ENCODE data around the gene SIK2.

SIK2 gene

DNA sequence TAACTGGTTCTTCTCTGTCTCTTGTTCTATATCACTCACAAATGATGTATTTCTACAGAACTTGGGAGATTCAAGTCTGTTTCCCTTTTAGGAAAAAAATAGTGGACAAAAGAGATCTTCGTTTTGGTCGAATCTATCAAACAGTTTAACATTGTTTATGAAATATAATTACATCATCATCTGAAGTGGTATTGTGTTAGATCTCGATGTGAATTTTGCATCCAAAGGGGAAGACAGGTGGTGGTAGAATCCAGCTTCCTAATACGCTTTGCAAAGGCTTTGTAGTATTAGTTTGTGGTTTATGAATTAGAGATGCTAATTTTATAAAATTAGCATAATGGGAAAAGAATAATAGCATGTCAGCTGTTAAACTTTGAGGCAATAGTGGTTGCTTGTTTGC lies 3.4 kb downstream of the SIK2 start:
- Histone ChIP-seq H3K27ac (no peak overlapping the region), H3K9ac (no peak overlapping the region), H3K9me3 (ENCODE audit: control insufficient read depth, low read length) (no peaks in the 10 kb centered on the region), H3K4me3 (ENCODE audit: low read depth, low read length) (no peak overlapping the region), H3K27me3 (ENCODE audit: control insufficient read depth, insufficient read depth, low read length) (no peaks in the 10 kb centered on the region), H2AFZ (no peak overlapping the region), H3K4me2 (ENCODE audit: low read length) (no peak overlapping the region), H3K79me2 (peaks cover 8% of the 10 kb centered on the region), H3K36me3 (ENCODE audit: control insufficient read depth, insufficient read depth, low read length) (no peaks in the 10 kb centered on the region), H3K4me1 (peaks cover 3% of the 10 kb centered on the region)
- TF ChIP-seq, protein P1, sequence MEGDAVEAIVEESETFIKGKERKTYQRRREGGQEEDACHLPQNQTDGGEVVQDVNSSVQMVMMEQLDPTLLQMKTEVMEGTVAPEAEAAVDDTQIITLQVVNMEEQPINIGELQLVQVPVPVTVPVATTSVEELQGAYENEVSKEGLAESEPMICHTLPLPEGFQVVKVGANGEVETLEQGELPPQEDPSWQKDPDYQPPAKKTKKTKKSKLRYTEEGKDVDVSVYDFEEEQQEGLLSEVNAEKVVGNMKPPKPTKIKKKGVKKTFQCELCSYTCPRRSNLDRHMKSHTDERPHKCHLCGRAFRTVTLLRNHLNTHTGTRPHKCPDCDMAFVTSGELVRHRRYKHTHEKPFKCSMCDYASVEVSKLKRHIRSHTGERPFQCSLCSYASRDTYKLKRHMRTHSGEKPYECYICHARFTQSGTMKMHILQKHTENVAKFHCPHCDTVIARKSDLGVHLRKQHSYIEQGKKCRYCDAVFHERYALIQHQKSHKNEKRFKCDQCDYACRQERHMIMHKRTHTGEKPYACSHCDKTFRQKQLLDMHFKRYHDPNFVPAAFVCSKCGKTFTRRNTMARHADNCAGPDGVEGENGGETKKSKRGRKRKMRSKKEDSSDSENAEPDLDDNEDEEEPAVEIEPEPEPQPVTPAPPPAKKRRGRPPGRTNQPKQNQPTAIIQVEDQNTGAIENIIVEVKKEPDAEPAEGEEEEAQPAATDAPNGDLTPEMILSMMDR (IDR thresholded peaks at IDR 0.05): no peak

DNA sequence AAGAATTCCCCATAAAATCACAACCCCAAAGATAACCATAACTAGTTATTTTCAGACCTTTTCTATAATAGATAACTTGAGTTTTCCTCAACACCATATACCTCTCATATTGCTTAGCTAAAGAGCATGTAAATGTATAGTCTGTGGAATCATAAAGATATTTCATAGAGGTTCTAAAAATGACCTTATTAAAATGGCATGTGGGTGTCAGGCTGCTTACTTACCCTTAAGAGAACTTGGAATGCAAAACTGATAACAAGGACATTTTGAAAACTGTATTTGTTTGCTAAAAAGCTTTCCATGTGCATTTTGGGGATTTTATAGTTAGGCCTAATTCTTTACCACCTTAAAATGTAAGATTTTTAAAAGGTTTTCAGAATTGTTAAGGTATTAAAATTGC lies 4.7 kb downstream of the SIK2 start:
- Histone ChIP-seq H3K27ac (no peak overlapping the region), H3K4me1 (peaks cover 3% of the 10 kb centered on the region), H3K27me3 (ENCODE audit: control insufficient read depth, insufficient read depth, low read length) (no peaks in the 10 kb centered on the region), H3K36me3 (ENCODE audit: control insufficient read depth, insufficient read depth, low read length) (no peaks in the 10 kb centered on the region), H3K79me2 (peaks cover 8% of the 10 kb centered on the region), H3K9ac (no peak overlapping the region), H3K9me3 (ENCODE audit: control insufficient read depth, low read length) (no peaks in the 10 kb centered on the region), H3K4me2 (ENCODE audit: low read length) (no peak overlapping the region), H2AFZ (no peak overlapping the region), H3K4me3 (ENCODE audit: low read depth, low read length) (no peak overlapping the region)
- TF ChIP-seq, protein P1 (IDR thresholded peaks at IDR 0.05): no peak

DNA sequence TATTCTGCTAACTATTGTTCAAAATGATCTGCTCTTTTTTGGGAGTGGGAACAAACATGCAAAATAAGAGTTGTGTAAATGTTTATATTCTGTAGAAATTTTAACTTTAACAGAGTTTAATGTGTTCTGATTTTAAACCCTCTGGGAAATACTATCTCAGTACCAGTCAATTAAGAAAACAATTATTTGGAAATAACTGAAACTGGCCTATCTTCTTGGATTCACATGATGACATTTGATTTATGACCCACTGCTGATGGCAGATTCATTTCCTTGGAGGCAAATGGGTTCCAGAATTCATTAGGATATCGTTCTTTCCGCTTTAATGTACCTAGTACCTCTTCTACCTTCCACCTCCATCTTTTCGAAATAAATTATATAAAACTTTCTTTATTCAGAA lies 5.5 kb downstream of the SIK2 start:
- H3K4me1 ChIP-seq: peaks cover 3% of the 10 kb centered on the region
- no peaks in the 10 kb centered on the region for H3K36me3 ChIP-seq (ENCODE audit: control insufficient read depth, insufficient read depth, low read length)
- no peaks in the 10 kb centered on the region for H3K27me3 ChIP-seq (ENCODE audit: control insufficient read depth, insufficient read depth, low read length)
- H3K4me2 ChIP-seq (ENCODE audit: low read length): no peak overlapping the region
- no peaks in the 10 kb centered on the region for H3K9me3 ChIP-seq (ENCODE audit: control insufficient read depth, low read length)
- no peak overlapping the region for H3K27ac ChIP-seq
- H3K79me2 ChIP-seq: peaks cover 8% of the 10 kb centered on the region
- H2AFZ ChIP-seq: no peak overlapping the region
- H3K9ac ChIP-seq: no peak overlapping the region
- TF ChIP-seq, protein P1 (IDR thresholded peaks at IDR 0.05): no peak
- no peak overlapping the region for H3K4me3 ChIP-seq (ENCODE audit: low read depth, low read length)

DNA sequence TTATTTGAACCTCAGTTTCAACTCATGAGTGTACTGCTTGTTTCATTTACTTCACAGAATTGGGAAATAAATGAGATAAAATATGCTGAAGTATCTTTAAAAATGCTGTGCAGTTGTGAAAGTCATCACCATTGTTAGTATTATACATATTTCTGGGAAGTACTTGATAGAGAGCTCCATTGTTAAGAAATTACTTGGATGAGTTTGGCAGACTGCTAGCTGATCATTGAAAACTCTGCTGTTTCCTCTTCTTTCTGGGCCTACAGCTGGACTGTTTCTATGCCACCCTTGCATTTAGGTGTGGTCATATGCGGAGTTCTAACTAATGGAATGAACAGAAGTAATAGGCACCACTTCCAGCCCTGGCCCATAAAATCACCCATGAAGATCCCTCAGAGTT lies 10.0 kb downstream of the SIK2 start:
- H2AFZ ChIP-seq: no peak overlapping the region
- no peaks in the 10 kb centered on the region for H3K36me3 ChIP-seq (ENCODE audit: control insufficient read depth, insufficient read depth, low read length)
- no peak overlapping the region for H3K27ac ChIP-seq
- H3K4me1 ChIP-seq: no peaks in the 10 kb centered on the region
- H3K9me3 ChIP-seq (ENCODE audit: control insufficient read depth, low read length): no peaks in the 10 kb centered on the region
- no peak overlapping the region for H3K4me3 ChIP-seq (ENCODE audit: low read depth, low read length)
- TF ChIP-seq, protein P1 (IDR thresholded peaks at IDR 0.05): no peak
- no peak overlapping the region for H3K4me2 ChIP-seq (ENCODE audit: low read length)
- peaks cover 5% of the 10 kb centered on the region for H3K79me2 ChIP-seq
- H3K9ac ChIP-seq: no peak overlapping the region
- H3K27me3 ChIP-seq (ENCODE audit: control insufficient read depth, insufficient read depth, low read length): no peaks in the 10 kb centered on the region

DNA sequence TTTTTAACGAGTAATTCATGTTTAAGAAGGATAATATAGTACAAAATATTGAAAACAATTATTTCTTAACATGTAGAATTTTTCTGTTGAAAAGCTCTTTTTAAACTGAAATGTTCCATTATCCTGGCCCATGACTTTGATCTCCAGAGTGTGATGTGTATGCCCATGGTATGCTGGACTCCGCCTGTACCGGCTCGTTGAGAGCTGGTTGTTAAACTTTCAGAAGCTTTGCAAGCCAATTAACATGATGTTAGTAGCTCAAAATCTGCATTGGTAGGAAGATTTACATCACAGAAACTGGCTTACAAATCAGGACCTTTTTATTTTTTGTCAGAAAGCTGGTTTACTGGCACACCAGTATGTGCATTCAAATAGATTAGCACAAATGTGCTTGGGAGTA lies 15.0 kb downstream of the SIK2 start:
- Histone ChIP-seq H3K4me3 (ENCODE audit: low read depth, low read length) (no peak overlapping the region), H3K4me2 (ENCODE audit: low read length) (no peak overlapping the region), H3K9me3 (ENCODE audit: control insufficient read depth, low read length) (no peaks in the 10 kb centered on the region), H3K27me3 (ENCODE audit: control insufficient read depth, insufficient read depth, low read length) (no peaks in the 10 kb centered on the region), H3K27ac (no peak overlapping the region), H3K36me3 (ENCODE audit: control insufficient read depth, insufficient read depth, low read length) (no peaks in the 10 kb centered on the region), H3K9ac (no peak overlapping the region), H3K4me1 (no peaks in the 10 kb centered on the region), H2AFZ (no peak overlapping the region), H3K79me2 (peaks cover 5% of the 10 kb centered on the region)
- TF ChIP-seq, protein P1 (IDR thresholded peaks at IDR 0.05): no peak

Data from parathyroid adenoma (tissue), 2 donors.